ENCODE results near the gene CDK14.

Gene CDK14

DNA sequence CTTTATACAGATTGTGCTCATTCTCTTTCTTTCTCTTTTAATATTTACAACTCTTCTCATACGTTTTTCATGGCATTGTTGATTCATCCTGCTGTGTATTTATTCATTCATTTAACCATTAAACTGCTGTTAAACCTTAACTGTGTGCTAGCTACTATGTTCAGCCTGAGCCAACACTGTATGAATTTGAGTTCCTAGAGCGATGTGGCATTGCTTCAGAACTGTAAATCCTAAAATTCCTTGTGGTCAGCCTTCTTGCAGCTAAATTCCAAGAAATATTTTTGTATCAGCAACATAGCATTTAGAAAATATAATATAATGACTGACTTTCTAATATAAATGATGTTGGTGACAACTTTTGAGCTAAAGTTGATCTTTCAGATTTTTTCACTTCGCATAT, 483.4 kb downstream of the CDK14 start:
- no peak for DNase-seq
- TF ChIP-seq, protein P1, sequence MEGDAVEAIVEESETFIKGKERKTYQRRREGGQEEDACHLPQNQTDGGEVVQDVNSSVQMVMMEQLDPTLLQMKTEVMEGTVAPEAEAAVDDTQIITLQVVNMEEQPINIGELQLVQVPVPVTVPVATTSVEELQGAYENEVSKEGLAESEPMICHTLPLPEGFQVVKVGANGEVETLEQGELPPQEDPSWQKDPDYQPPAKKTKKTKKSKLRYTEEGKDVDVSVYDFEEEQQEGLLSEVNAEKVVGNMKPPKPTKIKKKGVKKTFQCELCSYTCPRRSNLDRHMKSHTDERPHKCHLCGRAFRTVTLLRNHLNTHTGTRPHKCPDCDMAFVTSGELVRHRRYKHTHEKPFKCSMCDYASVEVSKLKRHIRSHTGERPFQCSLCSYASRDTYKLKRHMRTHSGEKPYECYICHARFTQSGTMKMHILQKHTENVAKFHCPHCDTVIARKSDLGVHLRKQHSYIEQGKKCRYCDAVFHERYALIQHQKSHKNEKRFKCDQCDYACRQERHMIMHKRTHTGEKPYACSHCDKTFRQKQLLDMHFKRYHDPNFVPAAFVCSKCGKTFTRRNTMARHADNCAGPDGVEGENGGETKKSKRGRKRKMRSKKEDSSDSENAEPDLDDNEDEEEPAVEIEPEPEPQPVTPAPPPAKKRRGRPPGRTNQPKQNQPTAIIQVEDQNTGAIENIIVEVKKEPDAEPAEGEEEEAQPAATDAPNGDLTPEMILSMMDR (IDR thresholded peaks at IDR 0.05; ENCODE audit: low read depth, low read length): no peak
- Histone ChIP-seq H3K36me3 (no peaks in the 10 kb centered on the region), H3K4me3 (ENCODE audit: low read depth, low read length) (no peak overlapping the region), H3K9me3 (no peaks in the 10 kb centered on the region), H3K27me3 (no peaks in the 10 kb centered on the region), H3K4me1 (no peaks in the 10 kb centered on the region)

DNA sequence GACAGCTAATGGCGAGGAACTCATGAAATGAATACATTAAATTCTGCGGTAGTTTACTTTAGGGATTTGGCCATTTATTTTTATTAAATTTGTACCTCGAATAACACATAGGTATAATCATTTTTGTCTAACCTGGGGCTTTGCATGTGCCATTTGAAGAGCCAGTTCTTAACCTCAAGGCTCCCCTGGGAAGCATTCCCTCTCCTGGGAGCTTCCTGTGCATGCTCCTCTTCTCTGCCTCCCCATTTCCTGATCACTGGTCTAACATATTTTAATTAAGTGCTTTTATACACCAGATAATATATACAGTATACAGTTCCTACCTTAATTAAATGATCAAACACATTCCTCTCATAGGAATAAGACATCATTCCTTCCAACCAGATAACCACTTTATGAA, 484.2 kb downstream of the CDK14 start:
- TF ChIP-seq, protein P1 (IDR thresholded peaks at IDR 0.05; ENCODE audit: low read depth, low read length): no peak
- DNase-seq: no peak
- no peak overlapping the region for H3K4me3 ChIP-seq (ENCODE audit: low read depth, low read length)
- no peaks in the 10 kb centered on the region for H3K27me3 ChIP-seq
- no peaks in the 10 kb centered on the region for H3K9me3 ChIP-seq
- H3K36me3 ChIP-seq: no peaks in the 10 kb centered on the region
- no peaks in the 10 kb centered on the region for H3K4me1 ChIP-seq

DNA sequence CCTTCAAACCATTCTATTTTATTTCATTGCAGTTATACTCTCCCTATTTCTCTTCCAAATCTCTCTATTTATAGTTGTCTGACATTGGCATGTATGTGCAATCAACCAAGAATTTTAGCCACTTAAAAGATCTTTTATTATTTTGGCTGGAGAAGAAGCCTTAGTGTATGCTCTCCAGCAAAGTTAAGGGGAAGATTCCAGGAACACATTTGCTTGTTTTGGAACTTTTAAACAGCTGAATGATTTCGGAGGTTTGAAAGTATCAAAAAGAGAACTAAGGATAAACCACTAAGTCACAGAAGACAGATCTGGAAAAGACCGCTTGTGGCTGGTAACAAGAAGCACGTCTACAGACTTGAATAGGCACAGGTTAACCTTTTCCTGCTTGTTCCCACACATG, 485.9 kb downstream of the CDK14 start:
- no peak overlapping the region for H3K4me3 ChIP-seq (ENCODE audit: low read depth, low read length)
- H3K36me3 ChIP-seq: no peaks in the 10 kb centered on the region
- H3K9me3 ChIP-seq: no peaks in the 10 kb centered on the region
- H3K27me3 ChIP-seq: no peaks in the 10 kb centered on the region
- no peaks in the 10 kb centered on the region for H3K4me1 ChIP-seq
- TF ChIP-seq, protein P1 (IDR thresholded peaks at IDR 0.05; ENCODE audit: low read depth, low read length): no peak
- no peak for DNase-seq

DNA sequence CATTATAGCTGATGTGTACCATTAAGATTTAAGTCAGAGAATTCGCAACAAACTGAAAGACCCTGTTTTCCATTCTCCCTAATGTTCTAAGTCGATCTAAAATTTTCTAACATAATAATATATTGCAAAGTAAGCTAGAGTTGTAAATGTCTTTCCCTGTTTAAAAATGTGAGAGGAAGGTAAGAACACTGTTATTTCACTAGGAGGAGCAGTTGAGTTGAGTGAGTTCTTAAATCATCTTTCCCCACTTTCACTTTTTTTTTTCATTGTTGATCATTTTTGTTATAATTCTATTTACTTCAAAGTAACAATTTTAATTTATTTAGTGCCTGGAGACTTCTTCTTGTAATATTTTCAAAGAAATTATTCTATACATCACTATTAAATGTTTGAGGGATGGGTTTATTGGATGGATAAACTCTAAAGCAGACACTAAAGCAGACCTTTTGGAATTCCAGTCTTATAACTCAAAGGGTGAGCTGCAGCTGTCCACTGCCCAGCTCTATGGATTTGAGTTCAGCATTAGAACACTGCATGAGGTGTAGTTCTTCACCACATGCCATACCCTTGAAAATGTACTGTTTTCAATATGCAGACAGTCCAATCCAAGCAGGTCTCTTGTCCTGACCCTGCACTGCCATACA, 486.9 kb downstream of the CDK14 start:
- H3K27me3 ChIP-seq: no peaks in the 10 kb centered on the region
- no peaks in the 10 kb centered on the region for H3K9me3 ChIP-seq
- DNase-seq: no peak
- H3K4me3 ChIP-seq (ENCODE audit: low read depth, low read length): no peak overlapping the region
- TF ChIP-seq, protein P1 (IDR thresholded peaks at IDR 0.05; ENCODE audit: low read depth, low read length): peak; percentile 38; the same call in 1 of the 2 replicates
- H3K4me1 ChIP-seq: no peaks in the 10 kb centered on the region
- H3K36me3 ChIP-seq: no peaks in the 10 kb centered on the region

- no peak for DNase-seq
- TF ChIP-seq, protein P1 (IDR thresholded peaks at IDR 0.05; ENCODE audit: low read depth, low read length): no peak
- Histone ChIP-seq H3K9me3 (no peaks in the 10 kb centered on the region), H3K27me3 (no peaks in the 10 kb centered on the region), H3K36me3 (no peaks in the 10 kb centered on the region), H3K4me3 (ENCODE audit: low read depth, low read length) (no peak overlapping the region), H3K4me1 (no peaks in the 10 kb centered on the region)
Observed at GRCh38 chr7:91083855-91084644, 487.9 kb downstream of the CDK14 start.

- DNase-seq: no peak
- Histone ChIP-seq H3K9me3 (no peaks in the 10 kb centered on the region), H3K4me3 (ENCODE audit: low read depth, low read length) (no peak overlapping the region), H3K27me3 (no peaks in the 10 kb centered on the region), H3K36me3 (no peaks in the 10 kb centered on the region), H3K4me1 (no peaks in the 10 kb centered on the region)
- TF ChIP-seq, protein P1 (IDR thresholded peaks at IDR 0.05; ENCODE audit: low read depth, low read length): no peak
Observed at GRCh38 chr7:91085175-91085574, 489.1 kb downstream of the CDK14 start.

Data from BE2C (cell line).